ENCODE data around the gene SRSF3. TPM values are rescaled to one million over a fixed set of nuclear protein-coding genes. Genes with fewer than 3 reads are reported as not detected.
A peak's percentile ranks its signal among the peaks of the same experiment; 100 is the strongest.
"Not testable (repeated sequence)": the region's sequence is repeated elsewhere in the genome, so short reads cannot be mapped to it uniquely, and the experiment has no call there.

SRSF3 gene
- total RNA-seq, 6 donors from 2014 or later = 61.5 to 220 (median 167) TPM

DNA sequence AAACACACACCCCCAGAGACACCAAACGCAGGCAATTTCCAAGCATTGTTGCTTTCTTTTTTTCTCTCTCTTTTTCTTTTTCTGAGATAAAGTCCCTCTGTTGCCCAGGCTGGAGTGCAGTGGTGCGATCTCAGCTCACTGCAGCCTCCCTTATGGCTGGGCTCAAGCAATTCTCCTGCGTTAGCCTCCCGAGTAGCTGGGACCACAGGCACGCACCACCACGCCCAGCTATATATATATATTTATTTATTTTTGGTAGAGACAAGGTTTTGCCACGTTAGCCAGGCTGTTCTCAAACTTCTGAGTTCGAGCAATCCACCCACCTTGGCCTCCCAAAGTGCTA lies 14.0 kb upstream of the SRSF3 start:
- peaks cover 0 to 15% (median 4%) of the 10 kb centered on the region in 4 donors for H3K4me1 ChIP-seq
- H3K9me3 ChIP-seq = no peaks in the 10 kb centered on the region
- no peaks in the 10 kb centered on the region for H3K27me3 ChIP-seq
- ATAC-seq (ENCODE audit: low FRiP score in 2 of 2) (peak in 1 of 2 donors; percentile 10), DNase-seq (no peak)
- H3K4me3 ChIP-seq = no peak overlapping the region
- WGBS, 2 donors = 87 to 89% methylated on average over 8 of the region's 8 CpGs
- peak overlapping the region in 1 of 4 donors; percentile 20 for H3K27ac ChIP-seq
- no peak for TF ChIP-seq POLR2A (IDR thresholded peaks at IDR 0.05)
- no peaks in the 10 kb centered on the region for H3K36me3 ChIP-seq

DNA sequence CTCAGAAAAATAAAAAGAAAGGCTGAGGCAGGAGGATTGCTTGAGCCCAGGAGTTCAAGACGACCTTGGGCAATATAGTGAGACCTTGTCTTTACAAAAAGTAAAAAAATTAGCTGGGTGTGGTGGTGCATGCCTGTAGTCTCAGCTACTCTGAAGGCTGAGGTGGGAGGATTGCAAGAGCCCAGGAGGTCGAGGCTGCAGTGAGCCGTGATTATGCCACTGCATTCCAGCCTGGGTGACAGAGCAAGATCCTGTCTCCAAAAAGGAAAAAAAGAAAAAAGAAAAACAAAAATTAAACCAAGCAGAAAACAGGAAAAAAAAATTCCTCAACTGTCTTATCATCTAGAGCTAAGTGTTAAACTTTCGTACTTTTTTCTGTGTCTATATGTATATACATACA lies 12.4 kb upstream of the SRSF3 start:
- H3K27ac ChIP-seq = no peak overlapping the region
- H3K9me3 ChIP-seq = no peaks in the 10 kb centered on the region
- H3K4me3 ChIP-seq = no peak overlapping the region
- no peak for TF ChIP-seq POLR2AphosphoS5 (IDR thresholded peaks at IDR 0.05)
- TF ChIP-seq, protein P1, sequence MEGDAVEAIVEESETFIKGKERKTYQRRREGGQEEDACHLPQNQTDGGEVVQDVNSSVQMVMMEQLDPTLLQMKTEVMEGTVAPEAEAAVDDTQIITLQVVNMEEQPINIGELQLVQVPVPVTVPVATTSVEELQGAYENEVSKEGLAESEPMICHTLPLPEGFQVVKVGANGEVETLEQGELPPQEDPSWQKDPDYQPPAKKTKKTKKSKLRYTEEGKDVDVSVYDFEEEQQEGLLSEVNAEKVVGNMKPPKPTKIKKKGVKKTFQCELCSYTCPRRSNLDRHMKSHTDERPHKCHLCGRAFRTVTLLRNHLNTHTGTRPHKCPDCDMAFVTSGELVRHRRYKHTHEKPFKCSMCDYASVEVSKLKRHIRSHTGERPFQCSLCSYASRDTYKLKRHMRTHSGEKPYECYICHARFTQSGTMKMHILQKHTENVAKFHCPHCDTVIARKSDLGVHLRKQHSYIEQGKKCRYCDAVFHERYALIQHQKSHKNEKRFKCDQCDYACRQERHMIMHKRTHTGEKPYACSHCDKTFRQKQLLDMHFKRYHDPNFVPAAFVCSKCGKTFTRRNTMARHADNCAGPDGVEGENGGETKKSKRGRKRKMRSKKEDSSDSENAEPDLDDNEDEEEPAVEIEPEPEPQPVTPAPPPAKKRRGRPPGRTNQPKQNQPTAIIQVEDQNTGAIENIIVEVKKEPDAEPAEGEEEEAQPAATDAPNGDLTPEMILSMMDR (IDR thresholded peaks at IDR 0.05) = no peak
- no peak for TF ChIP-seq EP300 (IDR thresholded peaks at IDR 0.05)
- TF ChIP-seq POLR2A (IDR thresholded peaks at IDR 0.05) = no peak
- WGBS, 2 donors = 64 to 75% methylated on average over 4 of the region's 4 CpGs
- H3K4me1 ChIP-seq = peaks cover 0 to 15% (median 4%) of the 10 kb centered on the region in 4 donors
- no peak for ATAC-seq (ENCODE audit: low FRiP score in 2 of 2)
- H3K27me3 ChIP-seq = no peaks in the 10 kb centered on the region
- H3K36me3 ChIP-seq = no peaks in the 10 kb centered on the region
- DNase-seq = no peak

GRCh38 chr6:36586606-36587005 lies 7.6 kb upstream of the SRSF3 start:
- Histone ChIP-seq H3K4me1 (no peaks in the 10 kb centered on the region), H3K9me3 (no peaks in the 10 kb centered on the region), H3K27ac (no peak overlapping the region), H3K36me3 (no peaks in the 10 kb centered on the region), H3K4me3 (no peak overlapping the region), H3K27me3 (no peaks in the 10 kb centered on the region)
- no peak for TF ChIP-seq POLR2A (IDR thresholded peaks at IDR 0.05)
- no peak for DNase-seq
- no peak for ATAC-seq (ENCODE audit: low FRiP score in 2 of 2)
- WGBS, 2 donors = 91 to 100% methylated on average over 1 of the region's 1 CpG

DNA sequence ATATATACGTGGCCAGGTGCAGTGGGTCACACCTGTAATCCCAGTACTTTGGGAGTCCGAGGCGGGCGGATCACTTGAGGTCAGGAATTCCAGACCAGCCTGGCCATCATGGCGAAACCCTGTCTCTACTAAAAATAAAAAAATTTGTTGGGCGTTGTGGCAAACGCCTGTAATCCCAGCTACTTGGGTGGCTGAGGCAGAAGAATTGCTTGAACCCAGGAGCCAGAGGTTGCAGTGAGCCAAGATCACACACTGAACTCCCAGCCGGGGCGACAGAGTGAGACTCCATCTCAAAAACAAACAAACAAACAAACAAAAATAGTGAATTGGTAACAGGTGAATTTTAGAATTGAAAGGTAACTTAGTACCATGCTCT lies 5.1 kb upstream of the SRSF3 start:
- ATAC-seq (ENCODE audit: low FRiP score in 2 of 2); H3K4me3 ChIP-seq; H3K9me3 ChIP-seq; H3K27me3 ChIP-seq; H3K27ac ChIP-seq; H3K36me3 ChIP-seq: not testable (repeated sequence)
- H3K4me1 ChIP-seq = peaks cover 0 to 13% (median 7%) of the 10 kb centered on the region in 4 donors
- DNase-seq = peak in 1 of 2 donors; percentile 12
- 92 to 97% methylated on average over 9 of the region's 9 CpGs for WGBS, 2 donors

- H3K27ac ChIP-seq = no peak overlapping the region
- H3K4me1 ChIP-seq = peaks cover 0 to 13% (median 7%) of the 10 kb centered on the region in 4 donors
- peak in 1 of 2 donors; percentile 19 for DNase-seq
- no peaks in the 10 kb centered on the region for H3K36me3 ChIP-seq
- H3K4me3 ChIP-seq = no peak overlapping the region
- TF ChIP-seq, protein P1 (IDR thresholded peaks at IDR 0.05) = no peak
- ATAC-seq (ENCODE audit: low FRiP score in 2 of 2) = no peak
- no peaks in the 10 kb centered on the region for H3K27me3 ChIP-seq
- WGBS, 2 donors = 76 to 93% methylated on average over 1 of the region's 1 CpG
- H3K9me3 ChIP-seq = no peaks in the 10 kb centered on the region
These were observed 3.9 kb upstream of the SRSF3 start for GRCh38 chr6:36590237-36590636.

GRCh38 chr6:36592221-36592655 lies 1.9 kb upstream of the SRSF3 start:
- WGBS, 2 donors = 80 to 82% methylated on average over 12 of the region's 12 CpGs
- TF ChIP-seq EP300 (IDR thresholded peaks at IDR 0.05) (no peak), POLR2A (IDR thresholded peaks at IDR 0.05) (no peak), POLR2AphosphoS5 (IDR thresholded peaks at IDR 0.05) (no peak)
- TF ChIP-seq, protein P1 (IDR thresholded peaks at IDR 0.05) = no peak
- H3K4me1 ChIP-seq = peaks cover 6 to 21% (median 14%) of the 10 kb centered on the region in 4 donors
- H3K27ac ChIP-seq = no peak overlapping the region
- DNase-seq (no peak), ATAC-seq (ENCODE audit: low FRiP score in 2 of 2) (no peak)
- H3K9me3 ChIP-seq = no peaks in the 10 kb centered on the region
- H3K27me3 ChIP-seq = no peaks in the 10 kb centered on the region
- H3K4me3 ChIP-seq = no peak overlapping the region
- peaks cover 3 to 11% (median 6%) of the 10 kb centered on the region in 4 donors for H3K36me3 ChIP-seq

All from upper lobe of left lung (tissue), 6 donors.